A673 (cell line): ENCODE data around the gene KCNV2.

Experiments used
- EZH2 ChIP-seq: fragments of 200-600 bp; sonication (generic); IDR thresholded peaks from 2 replicates; pipeline ENCODE4 v1.6.1; 2017; ENCODE audit warnings: borderline replicate concordance, low read depth, mild to moderate bottlenecking, mixed read lengths, antibody characterized with exemption, low read length; ENCODE audit not compliant: poor library complexity, severe bottlenecking
- TF ChIP-seq, protein P1 (sequence below): fragments of 300-800, 200-600 bp; sonication (generic); conservative IDR thresholded peaks from 2 replicates; pipeline ENCODE4 v1.5.1; 2017; ENCODE audit warnings: low read depth, mild to moderate bottlenecking, antibody characterized with exemption, low read length, moderate library complexity, mixed read lengths

GRCh38 chr9:2777454-2777853 is 60.1 kb downstream of the KCNV2 start:
- TF ChIP-seq, protein P1, sequence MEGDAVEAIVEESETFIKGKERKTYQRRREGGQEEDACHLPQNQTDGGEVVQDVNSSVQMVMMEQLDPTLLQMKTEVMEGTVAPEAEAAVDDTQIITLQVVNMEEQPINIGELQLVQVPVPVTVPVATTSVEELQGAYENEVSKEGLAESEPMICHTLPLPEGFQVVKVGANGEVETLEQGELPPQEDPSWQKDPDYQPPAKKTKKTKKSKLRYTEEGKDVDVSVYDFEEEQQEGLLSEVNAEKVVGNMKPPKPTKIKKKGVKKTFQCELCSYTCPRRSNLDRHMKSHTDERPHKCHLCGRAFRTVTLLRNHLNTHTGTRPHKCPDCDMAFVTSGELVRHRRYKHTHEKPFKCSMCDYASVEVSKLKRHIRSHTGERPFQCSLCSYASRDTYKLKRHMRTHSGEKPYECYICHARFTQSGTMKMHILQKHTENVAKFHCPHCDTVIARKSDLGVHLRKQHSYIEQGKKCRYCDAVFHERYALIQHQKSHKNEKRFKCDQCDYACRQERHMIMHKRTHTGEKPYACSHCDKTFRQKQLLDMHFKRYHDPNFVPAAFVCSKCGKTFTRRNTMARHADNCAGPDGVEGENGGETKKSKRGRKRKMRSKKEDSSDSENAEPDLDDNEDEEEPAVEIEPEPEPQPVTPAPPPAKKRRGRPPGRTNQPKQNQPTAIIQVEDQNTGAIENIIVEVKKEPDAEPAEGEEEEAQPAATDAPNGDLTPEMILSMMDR = no peak
- no peak for TF ChIP-seq EZH2
